HFF-Myc (cell line): Measurements from ENCODE around the gene NCAN.
"Not testable (repeated sequence)": the region's sequence is repeated elsewhere in the genome, so short reads cannot be mapped to it uniquely, and the experiment has no call there.

ENCODE experiments used
- DNase-seq: peaks from one replicate; pipeline ENCODE4 v3.0.0-alpha.2; 2011; ENCODE audit warnings: low read depth; ENCODE audit errors: extremely low read depth
- H3K4me3 ChIP-seq: replicated peaks from 2 replicates; pipeline ENCODE4 v1.5.1; 2011; ENCODE audit warnings: low read depth, mild to moderate bottlenecking, control low read depth, low read length
- TF ChIP-seq, protein P1 (sequence below): IDR thresholded peaks from 2 replicates; pipeline ENCODE4 v1.5.1; 2012; ENCODE audit warnings: mild to moderate bottlenecking, low read depth, low read length, control low read depth; ENCODE audit errors: missing control alignments

NCAN gene

DNA sequence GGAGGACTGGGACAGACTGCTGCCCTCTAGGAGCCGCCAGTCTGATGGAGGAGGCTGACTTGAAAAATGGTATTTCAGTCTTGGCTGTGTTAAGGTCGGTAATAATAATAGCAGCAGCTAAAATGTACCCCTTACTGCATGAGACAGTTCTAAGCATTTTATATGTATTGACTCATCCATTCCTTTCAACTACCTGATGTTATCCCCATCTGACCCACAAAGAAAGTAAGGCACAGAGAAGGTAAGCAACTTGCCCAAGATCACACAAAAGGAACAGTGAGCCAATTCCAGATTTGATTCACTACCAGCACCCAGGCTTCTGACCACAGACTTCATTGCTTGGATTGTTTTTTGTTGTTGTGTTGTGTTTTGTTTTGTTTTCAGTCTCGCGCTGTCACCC is 4.0 kb downstream of the NCAN start:
- TF ChIP-seq, protein P1, sequence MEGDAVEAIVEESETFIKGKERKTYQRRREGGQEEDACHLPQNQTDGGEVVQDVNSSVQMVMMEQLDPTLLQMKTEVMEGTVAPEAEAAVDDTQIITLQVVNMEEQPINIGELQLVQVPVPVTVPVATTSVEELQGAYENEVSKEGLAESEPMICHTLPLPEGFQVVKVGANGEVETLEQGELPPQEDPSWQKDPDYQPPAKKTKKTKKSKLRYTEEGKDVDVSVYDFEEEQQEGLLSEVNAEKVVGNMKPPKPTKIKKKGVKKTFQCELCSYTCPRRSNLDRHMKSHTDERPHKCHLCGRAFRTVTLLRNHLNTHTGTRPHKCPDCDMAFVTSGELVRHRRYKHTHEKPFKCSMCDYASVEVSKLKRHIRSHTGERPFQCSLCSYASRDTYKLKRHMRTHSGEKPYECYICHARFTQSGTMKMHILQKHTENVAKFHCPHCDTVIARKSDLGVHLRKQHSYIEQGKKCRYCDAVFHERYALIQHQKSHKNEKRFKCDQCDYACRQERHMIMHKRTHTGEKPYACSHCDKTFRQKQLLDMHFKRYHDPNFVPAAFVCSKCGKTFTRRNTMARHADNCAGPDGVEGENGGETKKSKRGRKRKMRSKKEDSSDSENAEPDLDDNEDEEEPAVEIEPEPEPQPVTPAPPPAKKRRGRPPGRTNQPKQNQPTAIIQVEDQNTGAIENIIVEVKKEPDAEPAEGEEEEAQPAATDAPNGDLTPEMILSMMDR: no peak
- DNase-seq: no peak
- no peak overlapping the region for H3K4me3 ChIP-seq

DNA sequence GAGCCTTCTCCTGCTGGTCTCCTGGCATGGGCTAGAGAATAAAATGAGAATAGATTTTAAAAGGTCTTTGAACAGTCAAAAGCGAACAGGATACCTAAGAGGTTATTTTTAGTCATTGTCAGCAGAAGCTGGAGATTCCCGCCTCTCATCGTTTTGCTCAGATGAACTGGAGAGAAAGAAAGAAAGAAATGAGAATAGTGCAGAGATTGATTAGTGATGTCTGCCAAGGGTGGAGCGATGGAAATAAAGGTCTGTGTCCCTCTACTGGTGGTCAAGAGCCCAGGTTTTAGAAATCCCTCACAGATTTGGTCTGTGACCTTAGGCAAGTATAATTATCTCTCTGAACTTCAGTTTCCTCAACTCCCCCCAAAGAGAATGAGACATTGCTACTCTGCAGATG is 5.3 kb downstream of the NCAN start:
- DNase-seq: no peak
- TF ChIP-seq, protein P1: no peak
- no peak overlapping the region for H3K4me3 ChIP-seq

DNA sequence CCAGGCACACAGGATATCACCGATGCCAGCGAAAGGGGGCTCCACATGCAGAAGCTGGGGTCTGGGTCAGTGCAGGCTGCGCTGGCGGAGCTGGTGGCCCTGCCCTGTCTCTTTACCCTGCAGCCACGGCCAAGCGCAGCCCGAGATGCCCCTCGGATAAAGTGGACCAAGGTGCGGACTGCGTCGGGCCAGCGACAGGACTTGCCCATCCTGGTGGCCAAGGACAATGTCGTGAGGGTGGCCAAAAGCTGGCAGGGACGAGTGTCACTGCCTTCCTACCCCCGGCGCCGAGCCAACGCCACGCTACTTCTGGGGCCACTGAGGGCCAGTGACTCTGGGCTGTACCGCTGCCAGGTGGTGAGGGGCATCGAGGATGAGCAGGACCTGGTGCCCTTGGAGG is 7.2 kb downstream of the NCAN start:
- DNase-seq: no peak
- TF ChIP-seq, protein P1: no peak

DNA sequence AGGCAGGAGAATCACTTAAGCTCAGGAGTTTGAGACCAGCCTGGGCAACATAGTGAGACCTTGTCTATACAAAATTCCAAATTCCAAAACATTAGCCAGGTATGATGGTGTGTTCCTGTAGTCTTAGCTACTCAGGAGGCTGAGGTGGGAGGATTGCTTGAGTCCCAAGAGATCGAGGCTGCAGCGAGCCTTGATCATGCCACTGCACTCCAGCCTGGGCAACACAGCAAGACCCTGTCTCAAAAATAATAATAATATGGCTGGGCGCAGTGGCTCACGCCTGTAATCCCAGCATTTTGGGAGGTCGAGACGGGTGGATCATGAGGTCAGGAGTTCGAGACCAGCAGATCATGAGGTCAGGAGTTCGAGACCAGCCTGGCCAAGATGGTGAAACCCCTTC is 9.2 kb downstream of the NCAN start:
- H3K4me3 ChIP-seq, DNase-seq: not testable (repeated sequence)

More for the DNA sequence above, 7.2 kb downstream of the NCAN start:
- H3K4me3 ChIP-seq: no peak overlapping the region

DNA sequence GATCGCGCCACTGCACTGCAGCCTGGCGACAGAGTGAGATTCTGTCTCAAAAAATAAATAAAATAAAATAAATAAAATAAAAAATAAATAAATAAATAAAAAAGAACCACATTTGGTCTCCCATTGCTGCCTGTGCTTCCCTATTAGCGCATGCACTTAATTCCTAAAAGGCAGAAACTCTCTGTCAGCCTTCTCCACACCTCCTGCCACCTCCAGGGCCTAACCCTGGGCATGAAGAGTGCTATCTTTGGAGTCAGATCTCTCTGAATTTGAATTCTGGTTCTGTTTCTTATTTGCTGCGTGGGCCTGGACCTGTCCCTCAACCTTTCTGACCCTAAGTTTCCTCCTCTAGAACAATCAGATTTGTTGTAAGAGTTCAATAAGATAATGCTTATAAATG is 11.3 kb downstream of the NCAN start:
- no peak overlapping the region for H3K4me3 ChIP-seq
- TF ChIP-seq, protein P1: no peak
- no peak for DNase-seq

DNA sequence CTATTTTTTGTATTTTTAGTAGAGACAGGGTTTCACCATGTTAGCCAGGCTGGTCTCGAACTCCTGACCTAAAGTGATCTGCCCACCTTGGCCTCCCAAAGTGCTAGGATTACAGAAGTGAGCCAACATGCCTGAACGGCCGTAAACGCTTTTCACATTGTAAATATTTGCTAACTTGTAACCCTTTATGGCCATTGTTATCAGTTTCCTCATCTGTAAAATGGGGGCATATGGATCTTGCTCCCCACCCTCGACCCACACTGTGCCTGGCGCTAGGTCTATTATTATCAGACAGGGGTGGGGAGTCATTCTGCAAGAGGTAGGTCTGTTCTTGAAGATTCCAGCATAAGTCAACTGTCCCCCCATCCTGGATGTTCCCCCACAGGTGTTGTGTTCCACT is 11.9 kb downstream of the NCAN start:
- TF ChIP-seq, protein P1: no peak
- H3K4me3 ChIP-seq: no peak overlapping the region
- no peak for DNase-seq

DNA sequence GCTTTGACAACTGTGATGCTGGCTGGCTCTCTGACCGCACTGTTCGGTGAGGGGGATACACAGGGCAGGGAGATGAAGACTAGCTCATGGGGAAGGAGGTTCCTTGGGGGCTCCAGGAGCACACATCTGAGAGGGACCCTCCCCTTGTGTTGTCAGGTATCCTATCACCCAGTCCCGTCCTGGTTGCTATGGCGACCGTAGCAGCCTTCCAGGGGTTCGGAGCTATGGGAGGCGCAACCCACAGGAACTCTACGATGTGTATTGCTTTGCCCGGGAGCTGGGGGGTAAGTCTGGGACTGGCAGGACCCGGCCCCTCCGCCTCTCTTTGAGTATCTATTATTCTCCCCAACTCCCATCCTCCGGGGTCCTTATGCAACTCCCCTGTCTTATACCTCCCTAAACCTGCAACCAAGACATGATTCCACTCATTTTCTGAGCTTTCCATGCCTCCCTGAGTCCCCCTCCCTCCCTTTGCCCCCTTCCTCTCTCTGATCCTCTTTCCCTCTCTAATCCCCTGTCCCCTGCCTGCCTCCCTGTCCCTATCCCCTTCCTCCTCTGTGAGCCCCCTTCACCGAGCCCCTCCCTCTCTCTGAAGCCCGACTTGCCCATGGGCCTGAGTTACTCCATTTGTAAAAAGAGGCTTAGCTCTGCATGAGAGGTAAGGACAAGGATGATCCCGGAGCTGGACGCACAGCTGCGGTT is 12.5 kb downstream of the NCAN start:
- TF ChIP-seq, protein P1: no peak
- no peak for DNase-seq
- H3K4me3 ChIP-seq: no peak overlapping the region; the same call in 1 of the 2 replicates
